GM18909 (cell line): ENCODE data around the gene IFT81.

Experiments used
- ATAC-seq: cut with Tn5 transposase; IDR thresholded peaks from one replicate; pipeline ENCODE4 v1.9.1; 2021; ENCODE audit warnings: mild to moderate bottlenecking; ENCODE audit not compliant: unreplicated experiment, poor library complexity

IFT81 gene

DNA sequence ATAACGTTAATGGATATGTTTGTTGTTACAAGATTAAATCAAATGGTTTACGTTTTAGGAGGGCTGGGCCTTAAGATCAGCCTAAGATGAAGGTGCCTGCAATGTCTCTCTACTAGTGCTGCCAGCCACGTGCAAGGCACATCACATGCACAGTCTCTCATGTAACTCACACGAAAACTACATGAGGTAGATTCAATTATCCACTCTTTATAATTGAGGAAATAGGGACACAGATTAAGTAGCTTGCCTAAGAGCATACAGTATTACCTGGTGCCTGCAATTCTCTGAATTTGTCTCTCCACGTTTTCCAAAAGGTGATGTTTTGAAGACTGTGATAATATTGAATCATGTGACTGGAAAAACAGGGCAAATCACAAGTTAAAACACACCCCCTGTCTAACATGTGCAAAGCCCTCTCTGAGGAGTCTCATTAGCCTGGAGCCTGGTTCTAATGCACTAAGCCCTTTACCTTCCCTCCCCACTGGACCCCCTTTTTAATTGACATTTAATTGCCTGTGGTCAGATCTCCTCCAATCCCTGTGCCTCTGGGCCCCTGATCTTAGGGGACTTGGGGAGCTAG lies 142.3 kb downstream of the IFT81 start:
- ATAC-seq = no peak

DNA sequence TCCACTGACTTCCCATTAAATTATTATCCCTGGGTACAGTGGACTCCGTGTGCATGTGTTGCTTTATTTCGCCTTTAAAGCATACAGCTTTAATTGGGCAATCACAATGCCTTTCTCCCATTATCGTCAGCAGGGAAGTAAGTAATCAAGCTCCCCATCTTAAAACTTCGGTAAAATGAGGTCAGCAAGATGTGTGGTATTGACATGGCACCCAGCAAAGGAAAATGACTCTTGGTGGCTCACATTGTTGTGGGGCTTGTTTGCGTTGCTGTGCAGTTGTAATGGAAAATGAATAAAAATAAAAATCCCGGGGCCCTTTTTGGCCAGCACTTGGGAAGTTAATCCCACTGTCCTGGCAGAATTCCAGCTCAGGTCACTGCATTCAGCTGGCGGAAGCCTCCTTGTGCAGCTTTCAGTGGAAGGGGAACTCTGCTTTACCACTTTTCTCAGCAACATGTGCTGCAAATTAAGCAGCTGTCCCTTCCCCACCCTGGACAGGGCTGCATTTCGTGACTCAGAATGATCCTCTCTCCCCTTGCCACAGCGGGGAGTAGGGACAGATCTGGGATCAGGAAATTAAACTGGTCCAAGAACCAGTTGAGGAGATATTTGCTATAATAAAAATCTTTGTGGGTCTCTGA lies 142.9 kb downstream of the IFT81 start:
- ATAC-seq = no peak
